Activated CD4-positive, alpha-beta T cell treated with anti-CD3 and anti-CD28 coated beads for 1 hour (primary cell): ENCODE data around the gene TUFT1.
"Not testable (repeated sequence)": the region's sequence is repeated elsewhere in the genome, so short reads cannot be mapped to it uniquely, and the experiment has no call there.

Experiments used
- DNase-seq: peaks from one replicate; pipeline ENCODE4 v3.0.0-alpha.2; 2020

TUFT1 gene

GRCh38 chr1:151581921-151582320, 41.8 kb downstream of the TUFT1 start:
- no peak for DNase-seq

GRCh38 chr1:151583796-151584195, 43.7 kb downstream of the TUFT1 start:
- no peak for DNase-seq

- DNase-seq: no peak
These were observed 44.2 kb downstream of the TUFT1 start for GRCh38 chr1:151584278-151584677.

- no peak for DNase-seq
These were observed 44.7 kb downstream of the TUFT1 start for GRCh38 chr1:151584780-151585179.

GRCh38 chr1:151585622-151586021, 45.5 kb downstream of the TUFT1 start:
- no peak for DNase-seq

GRCh38 chr1:151590961-151591360, 50.9 kb downstream of the TUFT1 start:
- DNase-seq: no peak

GRCh38 chr1:151593730-151594129, 53.6 kb downstream of the TUFT1 start:
- DNase-seq: no peak

GRCh38 chr1:151594143-151594625, 54.1 kb downstream of the TUFT1 start:
- DNase-seq: peak; percentile 77

- DNase-seq: no peak
These were observed 56.3 kb downstream of the TUFT1 start for GRCh38 chr1:151596166-151596953.

- not testable (repeated sequence) for DNase-seq
These were observed 62.4 kb downstream of the TUFT1 start for GRCh38 chr1:151602550-151602949.

GRCh38 chr1:151604291-151604690, 64.2 kb downstream of the TUFT1 start:
- no peak for DNase-seq

GRCh38 chr1:151606384-151606783, 66.3 kb downstream of the TUFT1 start:
- DNase-seq: no peak

- no peak for DNase-seq
These were observed 66.7 kb downstream of the TUFT1 start for GRCh38 chr1:151606857-151607256.

- no peak for DNase-seq
These were observed 70.0 kb downstream of the TUFT1 start for GRCh38 chr1:151610142-151610541.

GRCh38 chr1:151611288-151611790, 71.2 kb downstream of the TUFT1 start:
- no peak for DNase-seq

GRCh38 chr1:151611832-151612500, 71.9 kb downstream of the TUFT1 start, which contains the start of gene SNX27:
Gene SNX27, plus strand, starts transcription at chr1:151612050. Its CDS starts 152 bp downstream, at chr1:151612202.
- DNase-seq: peak; percentile 78

- peak; percentile 9 for DNase-seq
These were observed 72.6 kb downstream of the TUFT1 start for GRCh38 chr1:151612501-151613281.

GRCh38 chr1:151613282-151613780, 73.2 kb downstream of the TUFT1 start:
- no peak for DNase-seq

- no peak for DNase-seq
These were observed 75.8 kb downstream of the TUFT1 start for GRCh38 chr1:151615711-151616504.

- DNase-seq: no peak
These were observed 76.4 kb downstream of the TUFT1 start for GRCh38 chr1:151616505-151616849.

GRCh38 chr1:151618003-151618402, 77.9 kb downstream of the TUFT1 start:
- no peak for DNase-seq

- DNase-seq: no peak
These were observed 78.4 kb downstream of the TUFT1 start for GRCh38 chr1:151618470-151618869.
